Thoracic aorta (tissue), 2 donors: Measurements from ENCODE around the gene EPS8. TPM values are rescaled to one million over a fixed set of nuclear protein-coding genes. Genes with fewer than 3 reads are reported as not detected.
A peak's percentile ranks its signal among the peaks of the same experiment; 100 is the strongest.

Experiments used
- ATAC-seq: fragments of 150-250 bp; one replicate; pipeline ENCODE4 v1.8.0; 2017; ENCODE audit warnings: low read depth; ENCODE audit not compliant: insufficient number of reproducible peaks, low FRiP score
- DNase-seq: peaks from one replicate; pipeline ENCODE4 v3.0.0-alpha.2; 2020; ENCODE audit warnings: low spot score
- H3K27ac ChIP-seq, 2 donors: fragments of 200-600 bp; sonication (generic); 1 replicate in 1 of 2; 2 replicates in 1 of 2; pipeline ENCODE4 v1.5.1; 2016; ENCODE audit warnings: mild to moderate bottlenecking in 2 of 2, moderate library complexity in 2 of 2
- H3K27me3 ChIP-seq: fragments of 200-600 bp; sonication (generic); replicated peaks from 2 replicates; pipeline ENCODE4 v1.6.0; 2016; ENCODE audit warnings: mild to moderate bottlenecking; ENCODE audit not compliant: insufficient read depth
- H3K36me3 ChIP-seq: fragments of 200-600 bp; sonication (generic); one replicate; pipeline ENCODE4 v1.5.1; 2016
- H3K4me1 ChIP-seq, 2 donors: fragments of 200-600 bp; sonication (generic); 1 replicate in 1 of 2; 2 replicates in 1 of 2; pipeline versions ENCODE4 v1.5.1 to v1.6.0; 2016; ENCODE audit warnings: low read depth in 2 of 2, mild to moderate bottlenecking in 1 of 2; ENCODE audit not compliant: control insufficient read depth in 1 of 2
- H3K4me3 ChIP-seq: fragments of 200-600 bp; sonication (generic); 2 replicates; pipeline ENCODE4 v1.5.1; 2016; ENCODE audit warnings: mild to moderate bottlenecking
- H3K9me3 ChIP-seq: fragments of 200-600 bp; sonication (generic); 2 replicates; pipeline ENCODE4 v1.5.1; 2016
- total RNA-seq, 2 donors: library from RNA; depleted of rRNA; stranded (reverse); fragments of >200 nt; gene quantifications; one replicate each; pipeline versions ENCODE4 v1.1.0 to v1.2.3, GENCODE V29; 2016
- TF ChIP-seq, protein P1 (sequence below): fragments of 200-600 bp; sonication (generic); IDR thresholded peaks from one replicate; pipeline ENCODE4 v1.5.1; 2019; ENCODE audit warnings: antibody characterized with exemption

The EPS8 gene
- total RNA-seq, 2 donors from 2014 or later: 139 to 188 TPM

DNA sequence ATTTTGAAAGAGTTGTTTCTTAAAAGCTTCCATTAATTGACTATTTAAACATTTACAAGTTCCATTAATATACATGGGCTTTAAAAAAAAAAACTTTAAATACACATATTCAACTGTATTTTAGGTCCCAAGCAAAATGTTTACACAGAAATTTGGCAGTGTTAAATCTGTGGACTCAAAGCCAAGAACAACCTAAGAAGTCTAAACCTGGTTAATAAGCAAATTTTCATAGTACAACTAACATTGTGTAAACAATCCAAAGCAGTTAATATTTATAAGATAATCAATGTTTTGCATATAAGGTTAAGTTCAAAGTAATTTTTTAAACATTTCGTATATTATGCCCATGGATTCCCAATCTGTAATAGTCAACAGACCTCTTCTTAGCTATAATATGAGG, 77.0 kb downstream of the EPS8 start:
- H3K4me1 ChIP-seq: peaks cover 44 to 79% of the 10 kb centered on the region in 2 donors

DNA sequence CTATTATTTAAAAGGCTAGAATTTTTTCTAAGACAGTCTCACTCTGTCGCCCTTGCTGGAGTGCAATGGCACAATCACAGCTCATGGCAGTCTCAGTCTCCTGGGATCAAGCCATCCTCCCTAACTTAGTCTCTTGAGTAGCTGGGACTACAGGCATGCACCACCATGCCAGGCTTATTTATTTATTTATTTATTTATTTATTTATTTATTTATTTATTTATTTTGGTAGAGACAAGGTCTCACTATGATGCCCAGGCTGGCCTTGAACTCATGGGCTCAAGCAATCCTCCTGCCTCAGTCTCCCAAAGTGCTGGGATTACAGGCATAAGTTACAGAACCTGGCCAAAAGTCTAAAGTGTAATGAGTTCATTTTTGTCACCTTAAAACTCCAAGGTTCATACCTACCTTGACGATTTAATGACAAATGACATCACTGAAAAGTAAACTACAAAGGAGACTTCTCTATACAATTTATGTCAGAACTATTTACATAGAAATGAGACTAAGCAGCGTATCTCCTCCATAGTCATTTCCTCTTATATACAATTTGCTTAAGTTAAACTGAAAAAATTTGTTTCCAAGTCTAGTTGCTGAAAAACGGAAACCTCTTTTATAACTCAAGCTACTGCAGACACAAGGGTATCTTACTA, 78.2 kb downstream of the EPS8 start:
- H3K27me3 ChIP-seq: no peaks in the 10 kb centered on the region
- peaks cover 36 to 80% of the 10 kb centered on the region in 2 donors for H3K4me1 ChIP-seq
- H3K36me3 ChIP-seq: no peaks in the 10 kb centered on the region
- no peak for DNase-seq
- TF ChIP-seq, protein P1, sequence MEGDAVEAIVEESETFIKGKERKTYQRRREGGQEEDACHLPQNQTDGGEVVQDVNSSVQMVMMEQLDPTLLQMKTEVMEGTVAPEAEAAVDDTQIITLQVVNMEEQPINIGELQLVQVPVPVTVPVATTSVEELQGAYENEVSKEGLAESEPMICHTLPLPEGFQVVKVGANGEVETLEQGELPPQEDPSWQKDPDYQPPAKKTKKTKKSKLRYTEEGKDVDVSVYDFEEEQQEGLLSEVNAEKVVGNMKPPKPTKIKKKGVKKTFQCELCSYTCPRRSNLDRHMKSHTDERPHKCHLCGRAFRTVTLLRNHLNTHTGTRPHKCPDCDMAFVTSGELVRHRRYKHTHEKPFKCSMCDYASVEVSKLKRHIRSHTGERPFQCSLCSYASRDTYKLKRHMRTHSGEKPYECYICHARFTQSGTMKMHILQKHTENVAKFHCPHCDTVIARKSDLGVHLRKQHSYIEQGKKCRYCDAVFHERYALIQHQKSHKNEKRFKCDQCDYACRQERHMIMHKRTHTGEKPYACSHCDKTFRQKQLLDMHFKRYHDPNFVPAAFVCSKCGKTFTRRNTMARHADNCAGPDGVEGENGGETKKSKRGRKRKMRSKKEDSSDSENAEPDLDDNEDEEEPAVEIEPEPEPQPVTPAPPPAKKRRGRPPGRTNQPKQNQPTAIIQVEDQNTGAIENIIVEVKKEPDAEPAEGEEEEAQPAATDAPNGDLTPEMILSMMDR: no peak
- H3K4me3 ChIP-seq: no peak overlapping the region
- no peak for ATAC-seq
- H3K9me3 ChIP-seq: no peaks in the 10 kb centered on the region
- no peak overlapping the region for H3K27ac ChIP-seq

More for the DNA sequence above, 77.0 kb downstream of the EPS8 start:
- DNase-seq (no peak), ATAC-seq (no peak)
- H3K27me3 ChIP-seq: no peaks in the 10 kb centered on the region
- peak overlapping the region; percentile 20 to 63 for H3K27ac ChIP-seq
- TF ChIP-seq, protein P1: no peak
- H3K4me3 ChIP-seq: peak overlapping the region; percentile 45
- no peaks in the 10 kb centered on the region for H3K36me3 ChIP-seq
- no peaks in the 10 kb centered on the region for H3K9me3 ChIP-seq

DNA sequence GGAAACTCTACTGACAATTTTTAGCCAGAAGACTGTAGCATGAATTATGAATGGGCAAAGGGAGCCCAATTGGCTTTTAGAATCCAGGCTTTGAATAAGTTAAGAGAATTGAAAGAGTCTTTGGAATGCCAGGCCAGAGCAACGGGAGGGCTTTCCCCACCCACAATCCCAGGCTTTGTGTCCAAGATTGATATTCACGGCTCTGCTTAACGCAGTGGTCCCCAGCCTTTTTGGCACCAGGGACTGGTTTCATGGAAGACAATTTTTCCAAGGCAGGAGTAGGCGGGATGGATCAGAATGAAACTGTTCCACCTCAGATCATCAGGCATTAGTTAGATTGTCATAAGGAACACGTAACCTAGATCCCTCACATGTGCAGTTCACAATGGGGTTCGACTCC, 79.6 kb downstream of the EPS8 start:
- ATAC-seq (no peak), DNase-seq (no peak)
- Histone ChIP-seq H3K4me3 (no peak overlapping the region), H3K27ac (no peak overlapping the region), H3K36me3 (no peaks in the 10 kb centered on the region), H3K9me3 (no peaks in the 10 kb centered on the region), H3K27me3 (no peaks in the 10 kb centered on the region), H3K4me1 (peaks cover 30 to 75% of the 10 kb centered on the region in 2 donors)
- TF ChIP-seq, protein P1: no peak

DNA sequence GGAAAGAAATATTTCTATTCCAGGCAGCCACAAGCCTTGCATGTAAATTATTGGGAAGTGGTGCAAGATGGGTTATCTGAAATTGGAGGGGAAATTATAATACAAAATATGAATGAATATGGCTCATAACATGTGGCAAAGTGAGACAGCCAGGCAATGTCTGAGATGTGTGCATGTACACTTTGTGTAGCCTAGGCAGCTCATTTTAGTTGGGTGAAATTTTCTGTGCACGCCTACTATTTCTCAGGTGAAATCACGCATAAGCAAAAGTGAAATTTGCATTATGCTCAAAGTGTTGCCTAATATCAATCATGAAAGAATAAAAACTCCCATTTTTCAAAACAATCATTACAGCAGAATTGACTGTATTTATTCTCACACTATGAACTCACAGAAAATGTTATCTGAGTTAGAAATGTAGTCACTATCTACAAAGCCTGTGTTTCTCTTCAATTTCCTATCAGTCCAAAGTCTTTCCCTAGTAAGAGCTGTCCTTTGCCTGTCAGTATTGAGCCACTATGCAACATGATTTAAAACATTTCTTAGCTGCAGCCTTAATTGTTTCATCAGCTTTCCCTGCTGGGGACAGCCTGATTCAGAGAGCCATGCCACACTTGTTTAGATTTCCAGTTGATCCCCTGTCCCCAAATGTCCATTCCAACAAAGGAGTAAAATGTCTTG, 80.7 kb downstream of the EPS8 start:
- H3K4me1 ChIP-seq: peaks cover 23 to 71% of the 10 kb centered on the region in 2 donors
- no peaks in the 10 kb centered on the region for H3K9me3 ChIP-seq
- no peak for ATAC-seq
- no peaks in the 10 kb centered on the region for H3K27me3 ChIP-seq
- no peaks in the 10 kb centered on the region for H3K36me3 ChIP-seq
- TF ChIP-seq, protein P1: no peak
- DNase-seq: no peak
- no peak overlapping the region for H3K27ac ChIP-seq
- no peak overlapping the region for H3K4me3 ChIP-seq

DNA sequence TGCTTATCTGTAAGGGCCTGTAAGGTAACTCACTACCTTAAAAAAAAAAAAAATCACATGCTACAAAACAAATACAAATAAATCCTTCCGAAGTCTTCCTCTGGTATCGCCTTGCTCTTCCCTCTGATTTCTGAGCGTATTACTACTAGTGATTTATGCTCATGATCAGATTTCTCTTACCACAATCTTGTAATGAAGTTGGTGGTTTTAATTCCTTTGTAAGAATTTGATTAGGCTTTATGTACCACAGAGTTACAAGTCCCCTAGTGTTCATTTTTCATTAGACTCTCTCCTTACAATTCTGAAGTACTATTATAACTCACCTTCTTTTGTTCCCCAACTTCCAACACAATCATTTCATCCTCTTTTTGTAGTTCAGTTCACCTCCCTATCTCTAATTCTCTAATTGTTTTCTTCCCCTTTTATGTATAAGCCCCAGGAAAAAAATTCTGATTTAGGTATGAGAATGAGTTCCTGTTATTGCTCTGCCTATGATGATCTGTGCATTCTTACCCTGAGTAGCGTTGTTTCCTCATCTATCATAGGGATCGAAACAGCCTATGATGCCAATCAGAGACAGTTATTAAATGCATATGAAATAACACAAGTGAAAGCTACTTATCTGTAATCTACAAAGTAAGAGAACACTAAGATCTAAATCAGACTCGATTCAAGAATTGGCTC, 81.5 kb downstream of the EPS8 start:
- ATAC-seq (no peak), DNase-seq (no peak)
- H3K4me1 ChIP-seq: peaks cover 20 to 65% of the 10 kb centered on the region in 2 donors
- H3K27ac ChIP-seq: no peak overlapping the region
- H3K36me3 ChIP-seq: no peaks in the 10 kb centered on the region
- H3K27me3 ChIP-seq: no peaks in the 10 kb centered on the region
- no peaks in the 10 kb centered on the region for H3K9me3 ChIP-seq
- no peak overlapping the region for H3K4me3 ChIP-seq
- TF ChIP-seq, protein P1: no peak
